Stimulated activated CD8-positive, alpha-beta memory T cell treated with anti-CD3 and anti-CD28 coated beads, Interleukin-4, amount 100 ng/mL, for 1 hour (primary cell): ENCODE data around the gene RNF212B.
"Not testable (repeated sequence)": the region's sequence is repeated elsewhere in the genome, so short reads cannot be mapped to it uniquely, and the experiment has no call there.

Experiments used
- DNase-seq, 2 donors: peaks; one replicate each; pipeline ENCODE4 v3.0.0-alpha.2; 2020; ENCODE audit warnings: low read depth in 2 of 2, low spot score in 1 of 2

RNF212B gene

GRCh38 chr14:23242076-23242475 lies 4.3 kb downstream of the RNF212B start:
- DNase-seq, result no peak

GRCh38 chr14:23243066-23243465 lies 5.3 kb downstream of the RNF212B start:
- no peak for DNase-seq

GRCh38 chr14:23245282-23245681 lies 7.5 kb downstream of the RNF212B start:
- DNase-seq, result no peak

DNA sequence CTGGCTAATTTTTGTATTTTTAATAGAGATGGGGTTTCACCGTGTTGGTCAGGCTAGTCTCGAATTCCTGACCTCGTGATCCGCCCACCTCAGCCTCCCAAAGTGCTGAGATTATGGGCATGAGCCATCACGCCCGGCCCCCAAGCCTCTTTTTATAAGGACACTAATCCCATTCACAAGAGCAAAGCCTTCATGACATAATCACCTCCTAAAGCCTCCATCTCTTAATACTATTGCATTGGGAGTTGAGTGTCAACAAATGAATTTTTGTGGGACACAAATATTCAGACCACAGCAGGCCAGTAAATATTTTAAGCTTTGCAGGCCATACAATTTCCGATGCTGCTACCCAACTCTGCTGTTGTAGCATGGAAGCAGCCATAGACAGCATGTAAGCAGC lies 10.9 kb downstream of the RNF212B start:
- DNase-seq, result no peak

GRCh38 chr14:23249824-23250223 lies 12.1 kb downstream of the RNF212B start:
- DNase-seq, result no peak

- DNase-seq, result no peak
These were observed 14.3 kb downstream of the RNF212B start for GRCh38 chr14:23252006-23252405.

- no peak for DNase-seq
These were observed 14.9 kb downstream of the RNF212B start for GRCh38 chr14:23252420-23253333.

- no peak for DNase-seq
These were observed 20.5 kb downstream of the RNF212B start for GRCh38 chr14:23258256-23258655.

DNA sequence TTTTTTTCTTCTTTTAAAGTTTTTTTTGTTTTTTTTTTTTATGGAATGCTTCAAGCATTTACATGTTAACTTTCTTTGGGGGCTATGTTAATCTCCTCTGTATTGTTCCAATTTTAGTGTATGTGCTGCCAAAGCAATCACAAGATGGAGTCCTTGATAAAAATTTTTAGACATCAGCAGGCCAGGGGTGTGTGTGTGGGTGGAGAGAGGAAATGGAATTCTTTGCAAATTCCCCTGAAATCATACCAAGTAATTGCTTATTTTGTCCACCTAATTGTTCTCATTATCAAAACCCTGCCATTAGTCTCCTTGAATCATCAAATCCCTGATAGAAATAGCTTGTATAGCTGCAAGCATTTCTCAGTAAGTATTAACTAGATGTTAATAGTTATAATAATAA lies 21.7 kb downstream of the RNF212B start:
- DNase-seq, result no peak

GRCh38 chr14:23260849-23261248 lies 23.1 kb downstream of the RNF212B start:
- DNase-seq, result not testable (repeated sequence)

DNA sequence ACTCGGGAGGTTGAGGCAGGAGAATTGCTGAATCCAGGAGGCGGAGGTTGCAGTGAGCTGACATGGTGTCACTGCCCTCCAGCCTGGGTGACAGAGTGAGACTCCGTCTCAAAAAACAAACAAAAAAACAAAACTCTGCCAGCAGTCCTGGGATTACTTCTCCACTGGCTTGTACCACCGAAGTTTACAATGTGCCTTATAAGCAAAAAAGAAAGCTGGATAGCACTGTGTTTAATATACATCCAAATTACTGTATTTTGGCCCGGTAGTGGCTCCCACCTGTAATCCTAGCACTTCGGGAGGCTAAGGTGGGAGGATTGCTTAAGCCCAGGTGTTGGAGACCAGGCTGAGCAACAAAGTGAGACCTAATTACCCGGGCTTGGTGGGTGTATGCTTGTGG lies 31.5 kb downstream of the RNF212B start:
- no peak for DNase-seq

- DNase-seq, result no peak
These were observed 37.7 kb downstream of the RNF212B start for GRCh38 chr14:23275412-23275811.

GRCh38 chr14:23277189-23277588 lies 39.5 kb downstream of the RNF212B start:
- no peak for DNase-seq

GRCh38 chr14:23277928-23278327 lies 40.2 kb downstream of the RNF212B start:
- not testable (repeated sequence) for DNase-seq

DNA sequence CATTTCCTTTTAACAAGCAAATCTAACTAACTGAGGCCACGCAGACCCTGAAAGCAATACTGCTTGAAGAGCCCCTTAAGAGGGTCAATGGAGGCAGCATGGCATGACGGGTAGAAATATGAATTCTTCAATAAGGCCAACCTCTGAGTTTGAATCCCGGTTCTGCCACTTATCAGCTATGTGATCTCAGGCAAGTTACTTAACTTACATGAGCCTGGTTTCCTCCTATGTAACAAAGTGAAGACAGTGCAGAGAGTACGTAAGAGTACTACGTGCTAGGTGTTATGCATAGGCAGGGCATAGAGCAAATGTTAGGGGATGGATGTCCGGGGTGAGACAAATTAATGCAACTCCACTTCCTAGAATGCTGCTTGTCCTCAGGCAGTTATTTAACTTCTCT lies 43.5 kb downstream of the RNF212B start:
- no peak for DNase-seq

GRCh38 chr14:23284654-23285529 lies 47.2 kb downstream of the RNF212B start:
- no peak for DNase-seq

GRCh38 chr14:23285530-23286019 lies 47.8 kb downstream of the RNF212B start:
- no peak for DNase-seq

DNA sequence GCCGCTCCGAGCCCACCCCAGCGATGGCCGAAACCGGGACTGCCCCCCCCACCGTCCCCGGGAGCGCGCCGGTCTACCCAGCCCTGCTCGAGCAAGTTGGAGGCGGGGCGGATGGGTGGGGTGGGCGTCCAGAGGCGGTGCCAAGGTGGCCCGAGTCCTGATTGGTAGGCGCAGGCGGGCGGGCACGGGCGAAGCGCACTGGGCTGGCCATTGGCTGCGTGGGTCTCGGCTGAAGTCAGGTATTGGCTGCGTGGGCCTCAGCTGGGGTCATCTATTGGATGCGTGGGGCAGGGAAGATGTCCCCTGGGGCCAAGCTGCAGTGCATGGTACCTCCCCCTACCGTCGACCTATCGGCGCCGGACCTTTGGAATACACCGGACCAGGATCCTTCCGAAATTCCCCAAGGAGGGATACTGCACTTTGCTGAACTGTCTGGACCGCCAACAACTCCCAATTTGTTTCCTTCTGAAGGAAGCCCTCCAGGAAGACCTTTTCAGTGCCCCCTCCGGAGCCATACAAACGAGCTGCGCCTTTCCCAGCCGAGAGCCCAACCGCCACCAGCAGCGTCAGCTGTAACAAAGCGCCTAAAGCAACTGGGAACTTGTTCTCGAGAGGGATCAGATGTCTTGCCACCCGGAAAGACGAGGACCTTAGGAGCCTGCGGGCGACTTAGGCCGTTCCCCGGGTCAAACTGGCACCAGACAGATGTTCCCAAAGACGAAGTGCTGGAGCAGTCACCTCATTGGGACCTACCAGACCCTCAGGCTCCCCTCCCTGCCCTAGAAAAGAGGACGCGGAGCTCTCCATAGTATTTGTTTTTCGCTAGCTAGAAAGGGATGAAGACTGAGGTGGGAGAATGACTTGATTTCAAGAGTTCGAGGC lies 48.5 kb downstream of the RNF212B start, which contains the start of gene HOMEZ:
HOMEZ (minus strand) TSS at position 113 of the 882 bp plus-strand sequence. CDS start 180 bp downstream, outside the sequence.
- DNase-seq, result peak; percentile 96

- no peak for DNase-seq
These were observed 49.3 kb downstream of the RNF212B start for GRCh38 chr14:23286902-23287479.
